Measurements from ENCODE around the gene MINDY3. TPM values are rescaled to one million over a fixed set of nuclear protein-coding genes. Genes with fewer than 3 reads are reported as not detected.
A peak's percentile ranks its signal among the peaks of the same experiment; 100 is the strongest.

MINDY3 gene
- total and polyA plus RNA-seq, 7 donors, result 15.0 to 39.2 (median 23.8) TPM

- DNase-seq, result no peak
- Histone ChIP-seq H3K27ac (no peak overlapping the region), H3K9me3 (no peaks in the 10 kb centered on the region), H3K4me3 (no peak overlapping the region), H3K36me3 (no peaks in the 10 kb centered on the region), H3K4me1 (peaks cover 0 to 10% (median 3%) of the 10 kb centered on the region in 4 donors), H3K27me3 (no peaks in the 10 kb centered on the region)
- TF ChIP-seq CTCF (IDR thresholded peaks at IDR 0.05) (no peak), POLR2AphosphoS5 (IDR thresholded peaks at IDR 0.05) (no peak)
- intact Hi-C loops (cut with DNase I), result no loop called here
- WGBS, 2 donors, result 90 to 92% methylated on average over 3 of the region's 3 CpGs
These were observed 117.5 kb downstream of the MINDY3 start for GRCh38 chr10:15742836-15743235.

- no peaks in the 10 kb centered on the region for H3K9me3 ChIP-seq
- 65 to 67% methylated on average over 5 of the region's 5 CpGs for WGBS, 2 donors
- TF ChIP-seq EP300 (IDR thresholded peaks at IDR 0.05) (no peak), CTCF (IDR thresholded peaks at IDR 0.05) (no peak), POLR2A (IDR thresholded peaks at IDR 0.05) (no peak), POLR2AphosphoS5 (IDR thresholded peaks at IDR 0.05) (no peak)
- no peaks in the 10 kb centered on the region for H3K27me3 ChIP-seq
- no peak for DNase-seq
- H3K4me1 ChIP-seq, result peaks cover 0 to 10% (median 3%) of the 10 kb centered on the region in 4 donors
- no peak overlapping the region for H3K27ac ChIP-seq
- no peak overlapping the region for H3K4me3 ChIP-seq
- no peaks in the 10 kb centered on the region for H3K36me3 ChIP-seq
- intact Hi-C loops (cut with DNase I), result no loop called here
These were observed 118.2 kb downstream of the MINDY3 start for GRCh38 chr10:15742102-15742501.

GRCh38 chr10:15741581-15741980 lies 118.7 kb downstream of the MINDY3 start:
- TF ChIP-seq CTCF (IDR thresholded peaks at IDR 0.05) (no peak), POLR2AphosphoS5 (IDR thresholded peaks at IDR 0.05) (no peak), POLR2A (IDR thresholded peaks at IDR 0.05) (no peak), EP300 (IDR thresholded peaks at IDR 0.05) (no peak)
- Histone ChIP-seq H3K4me1 (peaks cover 0 to 10% (median 3%) of the 10 kb centered on the region in 4 donors), H3K27ac (no peak overlapping the region), H3K36me3 (no peaks in the 10 kb centered on the region), H3K9me3 (no peaks in the 10 kb centered on the region), H3K27me3 (no peaks in the 10 kb centered on the region), H3K4me3 (no peak overlapping the region)
- WGBS, 2 donors, result 84 to 94% methylated on average over 5 of the region's 5 CpGs
- DNase-seq, result no peak
- intact Hi-C loops (cut with DNase I), result no loop called here

- DNase-seq, result no peak
- Histone ChIP-seq H3K4me1 (peaks cover 0 to under 1% (median 0%) of the 10 kb centered on the region in 4 donors), H3K27ac (no peak overlapping the region), H3K9me3 (no peaks in the 10 kb centered on the region), H3K36me3 (no peaks in the 10 kb centered on the region), H3K27me3 (no peaks in the 10 kb centered on the region), H3K4me3 (no peak overlapping the region)
- WGBS, 2 donors, result 84 to 93% methylated on average over 6 of the region's 6 CpGs
- intact Hi-C loops (cut with DNase I), result no loop called here
- TF ChIP-seq EP300 (IDR thresholded peaks at IDR 0.05) (no peak), CTCF (IDR thresholded peaks at IDR 0.05) (no peak), POLR2AphosphoS5 (IDR thresholded peaks at IDR 0.05) (no peak), POLR2A (IDR thresholded peaks at IDR 0.05) (no peak)
These were observed 120.0 kb downstream of the MINDY3 start for GRCh38 chr10:15740261-15740660.

- Histone ChIP-seq H3K27me3 (no peaks in the 10 kb centered on the region), H3K27ac (peak overlapping the region in 1 of 4 donors; percentile 45), H3K4me1 (no peaks in the 10 kb centered on the region), H3K4me3 (no peak overlapping the region), H3K9me3 (no peaks in the 10 kb centered on the region), H3K36me3 (no peaks in the 10 kb centered on the region)
- no peak for TF ChIP-seq CTCF (IDR thresholded peaks at IDR 0.05)
- TF ChIP-seq EP300 (IDR thresholded peaks at IDR 0.05), result no peak
- no peak for TF ChIP-seq POLR2A (IDR thresholded peaks at IDR 0.05)
- no peak for TF ChIP-seq POLR2AphosphoS5 (IDR thresholded peaks at IDR 0.05)
- intact Hi-C loops (cut with DNase I), result no loop called here
- no peak for DNase-seq
- 72 to 76% methylated on average over 9 of the region's 9 CpGs for WGBS, 2 donors
These were observed 120.9 kb downstream of the MINDY3 start for GRCh38 chr10:15739254-15739970.
